CD4-positive, alpha-beta T cell treated with Interleukin-1 beta for 1 hour (primary cell): ENCODE measurements around the gene LSM11.

ENCODE experiments used
- DNase-seq, 2 donors: peaks; one replicate each; pipeline ENCODE4 v3.0.0-alpha.2; 2020 to 2022

LSM11 gene

DNA sequence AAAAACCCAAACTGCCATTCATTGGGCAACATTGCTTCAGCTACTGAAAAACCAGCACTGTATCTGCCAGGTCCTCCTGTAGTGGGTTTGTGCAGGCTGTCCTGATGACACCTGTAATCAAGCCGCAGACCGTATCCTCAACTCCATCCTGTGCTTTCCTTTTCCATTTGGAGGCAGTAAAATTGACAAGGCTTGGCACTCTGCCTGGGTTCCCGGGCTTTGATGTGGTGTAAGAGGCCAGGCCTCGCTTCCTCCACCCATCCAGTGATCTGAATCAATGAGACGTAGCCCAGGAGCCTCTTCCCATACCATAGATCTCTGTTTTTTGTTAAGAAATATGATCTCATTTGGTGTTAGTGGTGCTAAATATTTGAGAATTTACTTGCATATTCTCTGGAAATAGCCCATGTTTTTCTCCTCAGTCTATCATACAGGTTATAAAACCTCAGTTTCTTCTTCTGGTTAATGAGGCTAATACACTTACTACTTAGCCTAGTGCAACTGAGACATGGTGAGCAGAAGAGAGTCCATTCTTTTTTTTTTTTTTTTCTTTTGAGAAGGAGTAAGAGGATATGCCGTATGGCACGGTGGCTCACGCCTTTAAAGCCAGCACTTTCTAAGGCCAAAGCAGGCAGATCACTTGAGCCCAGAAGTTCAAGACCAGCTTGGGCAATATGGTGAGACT, 34.8 kb downstream of the LSM11 start:
- no peak for DNase-seq

DNA sequence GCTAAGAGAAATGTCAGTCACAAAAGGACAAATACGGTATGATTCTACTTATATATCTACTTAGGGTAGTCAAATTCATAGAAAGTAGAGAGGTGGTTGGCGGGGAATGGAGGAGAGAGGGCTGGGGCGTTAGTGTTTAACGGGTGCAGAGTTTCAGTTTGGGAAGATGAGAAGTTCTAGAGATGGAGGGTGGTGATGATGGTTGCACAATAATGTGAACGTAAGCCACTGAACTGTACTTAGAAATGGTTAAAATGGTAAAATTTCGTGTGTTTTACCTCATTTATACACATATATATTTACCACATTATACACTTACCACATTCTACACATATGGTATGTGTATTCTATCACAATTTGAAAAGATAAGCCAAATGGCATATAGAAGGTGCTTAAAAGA, 35.7 kb downstream of the LSM11 start:
- no peak for DNase-seq

DNA sequence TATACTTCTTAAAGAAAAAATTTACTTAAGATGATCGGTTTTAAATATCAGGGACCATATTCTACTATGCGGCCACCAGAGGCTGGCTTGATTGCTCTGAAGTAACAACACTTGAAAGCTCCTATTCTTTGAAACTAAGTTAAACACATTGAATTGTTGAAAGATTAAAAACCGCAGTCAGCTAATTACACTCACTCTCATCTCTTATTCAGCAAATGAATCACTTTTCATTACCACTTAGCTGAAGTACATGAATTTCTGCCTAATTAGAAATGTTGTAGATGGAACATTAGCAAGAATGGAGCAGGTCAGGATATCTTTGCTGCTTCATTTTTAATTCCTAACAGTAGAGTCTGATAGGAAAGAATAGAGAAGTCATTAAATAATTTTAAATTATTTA, 42.3 kb downstream of the LSM11 start:
- DNase-seq = no peak

DNA sequence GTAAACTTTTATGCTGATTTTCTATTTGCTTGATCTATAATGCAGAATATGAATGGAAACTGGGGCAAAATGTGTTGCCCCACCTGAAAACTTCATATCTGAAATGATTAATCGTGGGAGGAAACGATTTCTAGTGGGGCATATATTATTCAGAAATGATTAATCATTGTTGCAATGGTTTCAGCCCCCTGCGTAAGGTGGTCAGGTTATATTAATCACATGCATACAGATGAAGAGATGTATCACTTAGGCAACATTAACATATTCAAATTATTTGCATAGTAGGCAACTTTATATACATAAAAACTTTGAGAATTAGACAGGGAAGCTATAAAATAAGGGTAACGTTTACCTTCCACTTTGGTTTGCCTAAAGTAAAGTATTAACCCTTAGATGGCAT, 49.8 kb downstream of the LSM11 start:
- DNase-seq = no peak

DNA sequence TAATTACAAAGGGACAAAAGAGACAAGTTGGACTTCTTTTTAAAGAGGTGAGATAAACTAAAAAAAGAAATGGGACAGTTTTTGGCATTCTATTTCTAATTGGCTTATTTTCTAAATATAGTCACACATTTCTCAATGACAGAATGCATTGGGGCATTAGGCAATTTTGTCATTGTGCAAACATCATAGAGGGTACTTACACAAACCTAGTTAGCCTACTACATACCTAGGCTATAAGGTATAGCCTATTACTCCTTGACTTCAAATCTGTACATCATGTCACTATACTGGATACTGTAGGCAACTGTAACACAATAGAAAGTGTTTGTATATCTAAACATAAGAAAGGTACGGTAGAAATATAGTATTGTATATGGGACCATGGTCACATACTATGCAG, 56.1 kb downstream of the LSM11 start:
- DNase-seq = no peak

DNA sequence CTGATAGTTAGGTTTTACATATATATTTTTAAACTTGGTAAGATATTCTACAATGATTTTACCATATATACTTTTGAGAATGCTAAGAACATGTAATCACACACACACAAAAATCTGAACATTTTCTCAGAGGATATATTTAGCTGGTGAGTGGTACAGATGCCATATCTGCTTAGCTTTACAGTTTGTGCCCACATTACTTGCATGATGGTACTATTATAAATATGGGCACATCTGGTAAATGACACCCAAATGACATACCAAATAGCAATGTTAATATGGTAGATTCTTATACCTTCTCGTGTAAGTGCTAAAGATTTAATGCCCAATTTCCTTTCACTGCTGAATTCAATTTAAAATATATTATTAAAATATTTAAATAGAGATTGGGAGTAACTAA, 56.6 kb downstream of the LSM11 start:
- no peak for DNase-seq

DNA sequence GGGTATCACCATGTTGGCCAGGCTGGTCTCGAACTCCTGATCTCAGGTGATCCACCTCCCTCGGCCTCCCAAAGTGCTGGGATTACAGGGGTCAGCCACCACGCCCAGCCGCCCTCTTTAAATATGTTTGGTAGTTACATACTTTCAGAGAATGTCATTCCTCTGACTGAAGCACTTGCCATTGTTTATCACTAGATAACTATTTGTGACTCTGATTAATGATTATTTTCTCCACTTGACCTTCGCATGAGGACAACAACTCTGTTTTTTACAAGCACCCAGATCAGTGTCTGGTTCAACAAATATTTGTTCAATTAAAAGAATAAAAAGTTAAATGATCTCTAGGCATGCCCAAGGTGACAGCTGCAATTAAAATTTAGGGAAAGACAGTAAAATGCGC, 59.2 kb downstream of the LSM11 start:
- DNase-seq = no peak

DNA sequence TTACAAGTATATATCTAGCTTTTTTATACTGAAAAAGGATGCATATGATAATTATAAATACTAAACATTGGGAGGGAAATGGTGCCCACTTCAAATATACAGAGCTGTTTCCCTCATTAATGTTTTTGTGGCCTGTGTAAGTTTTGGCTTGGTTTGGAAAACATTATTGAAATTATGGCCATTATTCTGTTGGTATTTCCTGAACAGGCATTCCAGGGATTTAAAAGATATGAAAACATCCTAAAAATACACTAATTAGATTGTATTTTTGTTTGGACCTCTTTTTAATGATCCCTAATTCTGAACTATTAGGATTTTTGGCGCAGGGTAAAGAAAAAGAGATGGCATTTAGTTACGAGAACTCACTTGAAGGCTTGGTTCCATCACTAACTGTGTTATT, 64.5 kb downstream of the LSM11 start:
- no peak for DNase-seq
